CD4-positive, alpha-beta T cell (primary cell): ENCODE data around the gene TRPM5. TPM values are rescaled to one million over a fixed set of nuclear protein-coding genes. Genes with fewer than 3 reads are reported as not detected.
A peak's percentile ranks its signal among the peaks of the same experiment; 100 is the strongest.

Experiments used
- ATAC-seq: fragments of 200-7000 bp; cut with Tn5 transposase; one replicate; pipeline ENCODE4 v1.10.0; 2022; ENCODE audit warnings: mild to moderate bottlenecking; ENCODE audit not compliant: poor library complexity
- CTCF ChIA-PET: fragments of 350-600 bp; sonication (Branson Sonifier 250); formaldehyde crosslinking; loops from one replicate; lab custom pipeline; 2021; ENCODE audit warnings: antibody characterized with exemption, inconsistent platforms; lab: Charles Lee
- POLR2A ChIA-PET: fragments of 350-600 bp; sonication (Branson Sonifier 250); formaldehyde crosslinking; loops from one replicate; lab custom pipeline; 2021; ENCODE audit warnings: antibody characterized with exemption, inconsistent platforms; lab: Charles Lee
- DNase-seq, 14 experiments: peaks; one replicate each; pipeline ENCODE4 v3.0.0-alpha.2; 2013 to 2020; ENCODE audit warnings: mixed read lengths in 2 of 14
- H3K27ac ChIP-seq, 2 donors: one replicate each; pipeline versions ENCODE4 v1.5.1 to v1.7.0; 2013; ENCODE audit warnings: low read length in 2 of 2, low read depth in 1 of 2, mild to moderate bottlenecking in 1 of 2
- H3K27me3 ChIP-seq, 2 experiments: 1 replicate in 1 of 2; 2 replicates in 1 of 2; pipeline versions ENCODE4 v1.6.1 to v1.7.0; 2013; ENCODE audit warnings: low read length in 2 of 2, control low read depth in 1 of 2, mild to moderate bottlenecking in 1 of 2, moderate library complexity in 1 of 2; ENCODE audit not compliant: insufficient read depth in 2 of 2, control insufficient read depth in 1 of 2
- H3K36me3 ChIP-seq: one replicate; pipeline ENCODE4 v1.6.1; 2013; ENCODE audit warnings: low read length, control low read depth; ENCODE audit not compliant: insufficient read depth
- H3K4me1 ChIP-seq: one replicate; pipeline ENCODE4 v1.6.1; 2013; ENCODE audit warnings: low read length, control low read depth; ENCODE audit not compliant: insufficient read depth
- H3K4me3 ChIP-seq: one replicate; pipeline ENCODE4 v1.5.1; 2013; ENCODE audit warnings: mild to moderate bottlenecking, low read length, moderate library complexity
- H3K9me3 ChIP-seq, 2 experiments: 1 replicate in 1 of 2; 2 replicates in 1 of 2; pipeline versions ENCODE4 v1.6.1 to v1.7.0; 2013; ENCODE audit warnings: low read length in 2 of 2, mild to moderate bottlenecking in 2 of 2, control low read depth in 1 of 2, moderate library complexity in 1 of 2; ENCODE audit not compliant: control insufficient read depth in 1 of 2, insufficient read depth in 1 of 2
- H3K27ac Mint-ChIP-seq: one replicate; pipeline ENCODE4 v1.8.0; 2020; ENCODE audit warnings: mixed read lengths
- H3K27me3 Mint-ChIP-seq: one replicate; pipeline ENCODE4 v1.8.0; 2021; ENCODE audit warnings: mixed read lengths
- H3K36me3 Mint-ChIP-seq: one replicate; pipeline ENCODE4 v1.8.0; 2021; ENCODE audit warnings: low read depth, mixed read lengths
- H3K4me1 Mint-ChIP-seq: one replicate; pipeline ENCODE4 v1.8.0; 2021; ENCODE audit warnings: low read depth, mixed read lengths
- H3K4me3 Mint-ChIP-seq: one replicate; pipeline ENCODE4 v1.8.0; 2020; ENCODE audit warnings: mild to moderate bottlenecking, mixed read lengths
- H3K9me3 Mint-ChIP-seq: one replicate; pipeline ENCODE4 v1.8.0; 2020; ENCODE audit warnings: mixed read lengths
- CTCF ChIP-seq: fragments of 200-600 bp; IDR thresholded peaks from one replicate; pipeline ENCODE4 v1.8.0; 2022; ENCODE audit warnings: antibody characterized with exemption, mild to moderate bottlenecking
- intact Hi-C, 2 experiments: fragments of 100-400 bp; cut with DNase I in 1 of 2; cut with micrococcal nuclease in 1 of 2; formaldehyde crosslinking; loops; one replicate each; pipeline versions ENCODE4 v1.15.1 to v1.9.0; 2023 to 2025; cut with DNase I, micrococcal nuclease
- total RNA-seq, 174 experiments: library from RNA in 2 of 174; stranded (reverse) in 2 of 174; gene quantifications; one replicate each; pipeline ENCODE4 v1.2.3 and lab custom pipeline; 2021 to 2026

TRPM5 gene
- total RNA-seq, 2 experiments from 2014 or later, result 0.91 to 1.3 TPM

GRCh38 chr11:2426221-2426620 lies 18.1 kb downstream of the TRPM5 start:
- intact Hi-C loops, result no loop called here
- Mint-ChIP-seq H3K4me1 (no peaks in the 10 kb centered on the region), H3K4me3 (no peak overlapping the region), H3K27me3 (no peaks in the 10 kb centered on the region), H3K9me3 (no peaks in the 10 kb centered on the region), H3K36me3 (no peaks in the 10 kb centered on the region), H3K27ac (no peak overlapping the region)
- peaks cover 3% of the 10 kb centered on the region for H3K4me1 ChIP-seq
- DNase-seq (peak in 1 of 14 experiments; percentile 31), ATAC-seq (no peak)
- peaks cover 0 to 4% of the 10 kb centered on the region in 2 experiments for H3K9me3 ChIP-seq
- H3K36me3 ChIP-seq, result no peaks in the 10 kb centered on the region
- TF ChIP-seq CTCF, result no peak
- H3K4me3 ChIP-seq, result no peak overlapping the region
- H3K27me3 ChIP-seq, result no peaks in the 10 kb centered on the region
- no peak overlapping the region for H3K27ac ChIP-seq
- CTCF ChIA-PET, result interaction anchor here (4.3 kb wide), 1 partner anchor 106 kb away, joined by 46 read pairs; no protein-coding TSS in a partner anchor
- POLR2A ChIA-PET, result no interaction called here

DNA sequence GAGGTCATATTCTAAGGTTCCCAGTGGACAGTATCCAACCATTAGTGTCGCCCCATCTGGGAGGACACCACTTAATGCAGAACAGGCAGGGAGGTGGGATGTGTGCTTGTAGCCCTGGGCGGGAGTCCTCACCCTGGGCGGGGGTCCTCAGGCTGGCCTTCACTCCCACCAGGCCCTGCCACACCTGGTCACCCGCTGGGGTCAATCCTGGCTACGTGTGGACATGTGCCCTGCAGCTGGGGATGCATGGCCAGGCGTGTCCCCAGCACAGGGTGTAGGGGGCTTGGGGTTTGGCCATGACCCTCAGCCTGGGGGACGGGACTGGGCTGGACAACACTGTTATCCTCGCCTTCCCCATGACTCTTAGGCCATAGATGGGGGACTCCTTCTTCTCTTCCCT lies 18.8 kb downstream of the TRPM5 start:
- Histone ChIP-seq H3K27me3 (no peaks in the 10 kb centered on the region), H3K9me3 (peaks cover 0 to 4% of the 10 kb centered on the region in 2 experiments), H3K4me1 (peaks cover 8% of the 10 kb centered on the region), H3K27ac (no peak overlapping the region), H3K36me3 (no peaks in the 10 kb centered on the region), H3K4me3 (no peak overlapping the region)
- ATAC-seq, result no peak
- Mint-ChIP-seq H3K4me1 (no peaks in the 10 kb centered on the region), H3K36me3 (no peaks in the 10 kb centered on the region), H3K9me3 (no peaks in the 10 kb centered on the region), H3K27ac (no peak overlapping the region), H3K4me3 (no peak overlapping the region), H3K27me3 (no peaks in the 10 kb centered on the region)
- ChIA-PET POLR2A (interaction anchor here (1.0 kb wide), 1 partner anchor 460 kb away, joined by 3 read pairs; no protein-coding TSS in a partner anchor), CTCF (interaction anchor here (4.3 kb wide), 1 partner anchor 107 kb away, joined by 46 read pairs; no protein-coding TSS in a partner anchor)
- TF ChIP-seq CTCF, result no peak
- intact Hi-C loops, result no loop called here
- no peak for DNase-seq

DNA sequence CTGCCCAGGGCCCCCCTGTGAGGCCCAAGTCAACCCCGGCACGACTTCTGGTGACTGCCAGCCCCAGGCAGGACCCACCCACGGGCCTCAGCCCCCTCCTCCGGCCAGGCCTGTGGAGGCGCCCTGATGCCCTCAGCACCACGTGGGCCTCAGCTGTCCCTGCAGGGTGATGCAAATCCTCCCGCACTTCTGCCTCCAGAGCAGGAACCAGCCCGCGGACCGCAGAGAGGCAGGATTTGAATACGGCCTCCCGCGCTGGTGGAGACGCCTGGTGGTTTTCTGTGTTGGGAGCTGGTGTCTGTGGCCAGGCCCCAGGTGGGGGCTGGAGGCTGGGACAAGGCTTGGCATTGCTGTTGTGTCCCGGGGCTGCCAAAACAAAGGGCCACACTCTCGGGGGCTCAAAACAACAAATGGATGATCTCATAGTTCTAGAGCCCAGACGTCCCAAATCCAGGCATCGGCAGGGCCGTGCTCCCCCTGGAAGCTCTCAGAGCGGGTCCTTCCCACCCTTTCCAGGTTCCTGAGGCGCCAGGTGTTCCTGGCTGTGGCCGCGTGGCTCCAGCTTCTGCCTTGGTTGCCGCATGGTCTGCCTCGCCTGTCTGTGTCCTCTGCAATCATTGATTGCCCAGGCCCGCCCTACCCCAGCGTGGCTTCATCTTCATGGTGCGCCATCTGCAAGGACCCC lies 19.4 kb downstream of the TRPM5 start:
- ChIA-PET POLR2A (interaction anchor here (1.0 kb wide), 1 partner anchor 460 kb away, joined by 3 read pairs; no protein-coding TSS in a partner anchor), CTCF (interaction anchor here (4.3 kb wide), 1 partner anchor 107 kb away, joined by 46 read pairs; no protein-coding TSS in a partner anchor)
- intact Hi-C loops, result no loop called here
- no peak for TF ChIP-seq CTCF
- Mint-ChIP-seq H3K27me3 (no peaks in the 10 kb centered on the region), H3K9me3 (no peaks in the 10 kb centered on the region), H3K4me1 (no peaks in the 10 kb centered on the region), H3K27ac (no peak overlapping the region), H3K4me3 (no peak overlapping the region), H3K36me3 (no peaks in the 10 kb centered on the region)
- Histone ChIP-seq H3K36me3 (no peaks in the 10 kb centered on the region), H3K4me3 (no peak overlapping the region), H3K9me3 (peaks cover 0 to 4% of the 10 kb centered on the region in 2 experiments), H3K4me1 (peaks cover 14% of the 10 kb centered on the region), H3K27me3 (no peaks in the 10 kb centered on the region), H3K27ac (no peak overlapping the region)
- ATAC-seq (no peak), DNase-seq (no peak)
